GM19372 (cell line): ENCODE results near the gene SPECC1.

ENCODE experiments used
- ATAC-seq: cut with Tn5 transposase; IDR thresholded peaks from one replicate; pipeline ENCODE4 v1.9.1; 2021; ENCODE audit warnings: mild to moderate bottlenecking, low read depth, moderate library complexity; ENCODE audit not compliant: unreplicated experiment

The SPECC1 gene

DNA sequence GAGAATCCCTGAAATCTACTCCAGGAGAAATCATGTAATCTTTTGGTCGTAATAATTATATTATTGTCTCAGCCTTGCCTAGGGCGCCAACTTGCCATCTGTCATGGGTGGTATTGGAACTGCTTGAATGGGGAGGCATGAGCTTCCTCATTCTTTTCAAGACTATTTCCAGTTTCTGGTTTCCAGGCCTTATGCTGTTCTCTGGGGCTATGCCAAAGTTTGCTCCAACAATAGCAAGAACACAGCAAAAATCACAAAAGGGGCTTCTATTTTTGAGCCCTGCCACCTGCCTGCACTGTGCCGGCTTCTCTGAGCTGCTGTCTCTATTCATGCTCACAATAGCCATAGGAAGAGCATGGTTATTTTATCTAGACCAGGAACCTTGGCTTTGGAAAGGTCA, 111.7 kb downstream of the SPECC1 start:
- ATAC-seq = no peak

DNA sequence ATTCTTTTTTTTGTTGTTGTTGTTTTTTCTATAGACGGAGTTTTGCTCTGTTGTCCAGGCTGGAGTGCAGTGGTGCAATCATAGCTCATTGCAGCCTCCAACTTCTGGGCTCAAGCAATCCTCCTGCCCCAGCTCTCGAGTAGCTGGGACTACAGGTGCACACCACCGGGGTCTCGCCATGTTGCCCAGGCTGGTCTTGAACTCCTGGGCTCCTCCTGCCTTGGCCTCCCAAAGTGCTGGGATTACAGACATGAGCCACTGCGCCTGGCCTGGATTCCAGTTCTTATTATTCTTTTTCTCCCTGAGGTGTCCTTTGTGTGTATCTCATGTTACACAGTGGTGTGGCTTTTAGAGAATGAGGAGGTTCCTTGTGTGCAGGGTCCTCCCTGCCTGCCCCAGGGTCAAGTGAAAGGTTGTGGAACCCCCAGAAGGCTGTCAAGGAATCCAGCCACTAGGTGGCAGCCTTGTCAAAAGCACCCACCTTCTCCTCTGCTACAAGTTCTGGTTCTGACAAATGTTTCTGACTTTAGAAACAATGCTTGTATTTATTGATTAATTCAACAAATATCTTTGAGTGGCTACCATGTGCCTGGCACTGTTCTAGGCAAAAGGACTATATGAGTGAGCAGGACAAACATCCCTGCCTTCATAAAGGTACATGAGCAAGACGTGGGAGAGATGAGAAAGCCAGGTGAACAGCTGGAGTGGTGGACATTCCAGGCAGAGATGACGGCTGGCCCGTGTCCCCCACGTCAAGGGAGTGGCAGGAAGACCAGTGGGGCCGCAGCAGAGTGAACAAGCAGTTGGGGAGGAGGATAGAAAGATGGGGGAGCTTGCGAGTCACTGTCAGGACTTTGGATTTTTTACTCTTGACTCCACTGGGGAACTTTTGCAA, 112.4 kb downstream of the SPECC1 start:
- no peak for ATAC-seq

DNA sequence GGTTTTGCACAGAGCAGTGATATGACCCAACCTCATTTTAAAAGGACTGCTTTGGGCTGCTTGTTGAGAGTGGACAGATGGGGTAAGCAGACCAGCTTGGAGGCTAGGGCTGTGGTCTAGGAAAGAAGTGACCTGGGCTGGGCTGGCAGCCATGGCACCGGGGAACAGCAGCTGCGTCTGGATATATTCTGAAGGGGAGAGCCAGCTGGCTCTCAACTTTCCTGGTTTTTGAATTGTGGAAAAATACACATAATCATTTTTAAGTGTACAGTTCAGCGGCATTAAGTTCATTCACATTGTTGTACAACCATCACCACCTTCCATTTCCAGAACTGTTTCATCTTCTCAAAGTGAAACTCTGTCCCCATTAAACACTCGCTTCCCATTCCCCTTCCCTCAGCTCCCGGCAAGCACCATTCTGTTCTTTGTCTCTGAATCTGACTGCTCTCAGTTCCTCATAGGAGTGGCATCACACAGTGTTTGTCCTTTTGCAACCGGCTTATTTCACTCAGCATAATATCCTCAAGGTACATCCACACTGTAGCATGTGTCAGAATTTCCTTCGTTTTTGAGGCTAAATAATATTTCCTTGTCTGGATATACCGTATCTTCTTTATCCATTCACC, 113.2 kb downstream of the SPECC1 start:
- no peak for ATAC-seq

DNA sequence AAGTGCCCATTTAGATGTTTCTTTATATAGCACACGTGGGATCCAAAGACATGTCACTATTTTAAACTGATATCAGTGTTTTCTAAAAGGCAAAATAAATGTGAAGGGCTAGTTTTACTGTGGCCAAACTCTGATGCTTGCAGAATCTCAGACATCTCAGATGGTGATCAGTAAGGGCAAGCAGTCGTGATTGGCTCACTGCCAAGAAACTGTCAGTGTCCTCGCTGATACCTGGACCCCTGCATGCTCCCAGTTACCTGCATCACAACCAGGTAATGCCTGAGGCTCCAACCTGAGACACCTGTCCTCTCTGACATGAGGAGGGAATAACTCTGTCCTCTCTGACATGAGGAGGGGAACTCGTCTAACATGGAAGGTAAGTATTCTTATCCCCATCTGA, 114.0 kb downstream of the SPECC1 start:
- ATAC-seq = no peak

DNA sequence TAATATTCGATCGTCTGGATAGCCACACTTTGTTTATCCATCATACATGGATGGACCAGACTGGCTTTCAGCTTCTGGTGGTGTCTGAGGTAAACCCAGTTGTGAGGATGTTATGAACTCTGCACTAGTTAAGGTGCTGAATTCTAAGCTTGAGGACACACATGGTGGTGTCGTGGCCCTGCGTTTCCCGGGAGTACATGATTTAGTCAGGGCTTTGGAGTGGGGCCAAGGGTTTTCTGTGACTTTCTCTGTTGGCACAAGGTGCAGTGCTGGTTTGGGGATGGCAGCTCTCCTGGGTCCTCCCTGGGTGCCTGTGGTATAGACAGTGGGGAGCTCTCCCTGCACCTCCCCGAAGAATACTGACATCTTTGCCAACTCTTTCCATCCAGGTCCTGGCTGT, 116.6 kb downstream of the SPECC1 start:
- ATAC-seq = no peak

DNA sequence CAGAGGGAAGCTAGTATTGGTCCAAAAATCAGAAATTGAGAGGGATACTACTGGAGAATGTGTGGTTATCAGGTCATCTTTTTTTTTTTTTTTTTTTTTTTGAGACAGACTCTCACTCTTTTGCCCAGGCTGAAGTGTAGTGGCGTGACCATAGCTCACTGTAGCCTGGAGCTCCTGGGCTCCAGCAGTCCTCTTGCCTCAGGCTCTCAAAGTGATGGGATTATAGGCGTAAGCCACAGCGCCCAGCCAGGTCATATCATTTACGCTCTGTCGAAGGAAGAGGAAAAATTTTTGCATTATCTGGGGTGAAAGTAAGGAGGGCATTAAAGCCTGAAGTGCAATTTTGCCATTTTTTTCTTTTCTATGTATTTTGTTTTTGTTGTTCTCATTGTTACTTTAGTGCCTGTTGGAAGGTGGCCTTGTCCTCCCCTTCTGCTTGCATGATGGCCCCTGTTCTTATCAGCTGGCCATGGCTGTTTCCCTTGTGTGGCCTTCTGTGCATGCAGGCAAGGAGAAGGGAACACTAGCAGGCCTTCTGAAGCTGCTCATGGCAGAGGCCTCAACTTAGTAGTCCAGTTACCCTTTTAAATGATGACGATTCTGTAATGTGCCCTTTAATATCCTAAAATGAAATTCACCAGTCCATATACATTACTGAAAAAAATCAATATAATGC, 118.3 kb downstream of the SPECC1 start:
- no peak for ATAC-seq

DNA sequence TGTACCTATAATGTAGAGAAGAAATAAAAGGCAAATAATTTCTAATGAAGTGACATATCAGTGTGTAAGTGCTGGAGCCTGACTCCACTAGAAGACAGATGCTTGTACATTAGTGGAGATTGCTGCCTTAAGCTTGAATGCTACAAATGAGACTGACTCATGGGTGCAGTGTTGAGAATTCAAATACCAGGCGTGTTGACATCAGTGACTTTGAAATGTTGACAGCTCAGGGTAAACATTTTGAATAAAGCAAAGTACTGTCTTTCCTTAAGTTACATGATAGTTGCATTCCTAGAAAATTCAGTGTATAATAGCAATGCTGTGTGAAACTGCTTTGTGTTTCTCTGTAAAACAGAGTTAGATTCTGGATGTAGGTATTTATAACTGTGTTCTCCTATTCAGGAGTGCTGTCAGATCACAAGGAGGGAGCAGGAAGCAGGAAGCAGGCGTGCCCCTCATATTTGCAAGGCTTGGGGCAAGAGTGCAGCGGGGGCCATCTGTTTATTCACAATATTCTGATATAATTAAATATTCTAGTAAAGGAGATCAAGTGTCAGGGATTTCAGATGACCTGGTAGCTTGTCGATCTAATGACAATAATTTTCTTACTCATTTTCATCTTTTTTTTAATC, 119.0 kb downstream of the SPECC1 start:
- ATAC-seq = no peak

DNA sequence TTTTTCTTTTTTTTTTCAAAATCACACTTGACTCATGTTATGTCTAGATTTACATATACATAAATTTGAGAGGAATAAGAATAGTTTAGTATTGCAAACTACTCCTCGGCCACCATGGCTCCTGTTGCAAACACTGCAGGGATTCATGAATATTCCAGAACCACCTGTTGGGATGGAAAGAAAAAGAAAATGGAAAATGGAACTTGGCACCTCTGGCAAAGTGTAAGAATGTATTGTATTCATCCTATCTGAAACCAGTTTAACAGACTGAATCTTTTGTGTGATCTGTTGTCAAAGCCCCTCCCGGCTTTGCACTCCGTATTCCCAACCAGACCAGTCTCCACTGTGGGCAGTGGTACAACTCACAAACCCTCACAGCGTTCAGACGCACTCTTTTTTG, 124.4 kb downstream of the SPECC1 start:
- ATAC-seq = no peak

DNA sequence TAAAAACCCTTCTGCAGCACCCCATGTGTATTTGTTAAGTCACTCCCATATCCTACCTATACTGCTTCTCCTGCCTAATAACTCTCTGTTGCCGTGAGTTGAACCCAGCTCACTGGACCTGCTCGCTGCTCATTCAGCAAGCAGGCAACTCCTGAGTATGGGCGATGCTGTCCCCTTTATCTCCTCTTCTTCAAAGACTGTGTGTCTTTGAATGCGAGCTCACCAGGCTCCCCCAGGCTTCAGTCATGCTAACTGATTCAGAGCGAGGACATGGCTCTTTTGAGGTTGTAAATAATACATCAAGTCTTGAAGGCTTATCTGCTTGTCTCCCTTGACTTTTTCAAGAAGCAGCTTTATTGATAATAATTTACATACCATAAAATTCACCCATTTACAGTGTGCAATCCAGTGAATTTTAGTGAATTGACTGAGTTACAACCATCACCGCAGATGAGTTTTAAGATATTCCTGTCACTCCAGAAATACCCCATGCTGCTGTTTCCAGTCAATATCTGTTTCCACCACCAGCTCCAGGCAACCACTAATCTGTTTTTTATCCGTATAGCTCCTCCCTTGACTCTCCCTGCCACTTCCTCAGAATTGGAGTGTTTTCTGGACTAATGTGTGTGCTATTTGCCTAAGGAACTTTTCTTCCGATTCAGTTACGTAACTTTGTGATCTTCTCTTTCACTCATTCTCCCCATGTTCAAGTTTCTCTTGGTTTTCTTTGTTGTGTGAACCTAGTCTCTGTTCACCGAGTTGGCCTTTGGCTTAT, 132.2 kb downstream of the SPECC1 start:
- no peak for ATAC-seq

DNA sequence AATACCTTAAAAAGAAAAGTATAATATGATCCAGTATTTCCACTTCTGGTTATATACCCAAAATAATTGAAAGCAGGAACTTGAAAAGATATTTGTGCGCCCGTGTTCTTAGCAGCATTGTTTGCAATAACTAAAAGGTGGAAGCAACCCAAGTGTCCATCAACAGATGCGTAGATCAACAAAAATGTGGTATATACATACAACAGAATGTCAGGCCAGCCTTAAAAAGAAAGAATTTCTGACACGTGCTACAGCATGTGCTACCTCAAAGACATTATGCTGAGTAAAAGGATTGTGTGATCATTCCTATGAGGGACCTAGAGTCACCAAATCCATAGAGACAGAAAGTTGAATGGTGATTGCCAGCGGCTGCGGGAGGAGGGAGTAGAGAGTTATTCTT, 133.1 kb downstream of the SPECC1 start:
- ATAC-seq = no peak

DNA sequence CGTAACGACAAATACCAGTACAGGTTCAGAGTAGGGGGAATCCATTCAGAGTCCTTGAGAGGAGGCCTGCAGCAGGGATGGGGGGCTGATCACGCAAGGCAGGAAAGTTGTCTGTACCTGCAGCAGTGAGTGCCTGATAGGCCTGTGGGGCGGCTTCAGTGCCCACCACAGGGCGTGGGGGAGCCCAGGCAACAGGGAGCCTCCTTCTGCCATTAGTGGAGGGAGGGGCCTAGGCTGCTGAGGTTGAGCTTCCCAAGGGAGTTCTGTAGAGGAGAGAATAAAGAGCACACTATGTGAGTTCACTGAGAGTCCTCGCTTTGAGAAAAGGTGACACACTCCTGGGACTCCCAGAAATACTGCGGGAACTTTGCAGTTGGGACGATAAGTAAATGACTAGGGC, 134.6 kb downstream of the SPECC1 start:
- ATAC-seq = no peak

DNA sequence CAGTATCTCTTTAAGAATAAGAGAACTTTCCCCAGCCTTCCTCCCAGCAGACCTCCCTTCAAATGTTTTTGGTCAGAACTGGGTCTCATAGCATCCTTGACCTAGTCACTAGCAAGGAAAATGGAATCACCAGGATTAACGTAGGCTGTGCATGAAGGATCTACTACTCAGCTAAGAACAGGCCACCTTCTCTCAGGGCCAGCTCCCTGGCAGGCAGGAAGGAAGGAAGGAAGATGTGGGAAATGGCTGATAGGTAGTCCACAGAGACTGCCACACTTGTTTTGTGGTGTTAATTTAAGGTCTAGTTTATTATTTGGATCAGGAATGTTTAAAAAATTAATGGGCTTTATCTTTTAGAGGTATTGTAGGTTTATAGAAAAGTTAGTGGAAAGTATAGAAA, 136.4 kb downstream of the SPECC1 start:
- no peak for ATAC-seq

DNA sequence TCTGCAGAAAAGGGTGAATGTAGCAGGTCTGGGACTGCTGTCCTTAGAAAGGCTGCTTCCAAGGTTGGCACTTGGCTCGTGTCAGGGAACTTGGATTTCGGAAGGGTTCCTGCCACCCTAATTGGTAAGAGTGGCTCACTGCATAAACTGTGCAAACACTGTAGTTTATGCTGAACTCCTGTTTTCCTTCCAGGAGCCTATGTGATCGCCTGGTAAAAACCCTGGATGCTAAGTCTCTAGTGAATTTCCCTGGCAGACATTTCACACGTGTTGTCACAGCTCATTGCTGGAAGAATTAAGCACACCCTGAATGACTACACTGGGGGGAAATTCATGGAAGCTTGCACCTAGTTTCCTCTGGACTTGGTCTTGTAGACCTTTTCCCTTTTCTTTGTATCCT, 140.1 kb downstream of the SPECC1 start:
- ATAC-seq = no peak

DNA sequence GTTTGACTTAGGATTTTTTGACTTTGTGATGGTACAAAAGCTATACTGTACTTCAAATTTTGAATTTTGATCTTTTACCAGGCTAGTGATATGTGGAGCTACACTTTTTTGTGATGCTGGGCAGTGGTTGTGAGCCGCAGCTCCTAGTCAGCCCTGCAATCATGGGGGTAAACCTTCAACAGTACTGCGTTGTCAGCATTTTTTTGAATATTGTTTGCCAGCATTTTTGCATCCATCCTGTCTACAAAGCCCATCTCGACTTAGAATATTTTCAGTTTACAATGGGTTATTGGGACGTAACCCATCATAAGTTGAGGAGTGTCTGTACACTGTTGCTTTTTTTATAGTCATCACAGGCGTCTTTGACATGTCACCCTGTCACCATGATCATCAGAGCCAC, 142.0 kb downstream of the SPECC1 start:
- ATAC-seq = no peak

DNA sequence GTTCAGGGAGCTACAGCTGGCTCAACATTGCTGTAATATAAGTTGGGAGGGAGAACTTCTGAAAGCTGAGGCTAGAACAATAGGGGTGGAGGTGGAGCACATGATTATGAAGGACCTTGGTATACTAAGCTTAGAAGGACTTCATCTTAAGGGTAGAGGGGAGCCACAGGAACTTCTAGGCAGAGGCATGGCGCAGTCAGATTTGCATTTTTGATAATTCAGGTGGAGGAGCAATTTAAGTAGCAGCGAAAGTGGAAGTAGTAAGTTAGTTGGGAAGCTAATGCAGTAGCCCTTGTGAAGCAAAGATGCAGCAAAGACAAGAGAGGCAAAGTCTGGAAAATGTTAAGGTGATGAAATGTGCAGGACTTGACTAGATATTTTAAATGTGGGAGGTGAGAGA, 144.1 kb downstream of the SPECC1 start:
- no peak for ATAC-seq

DNA sequence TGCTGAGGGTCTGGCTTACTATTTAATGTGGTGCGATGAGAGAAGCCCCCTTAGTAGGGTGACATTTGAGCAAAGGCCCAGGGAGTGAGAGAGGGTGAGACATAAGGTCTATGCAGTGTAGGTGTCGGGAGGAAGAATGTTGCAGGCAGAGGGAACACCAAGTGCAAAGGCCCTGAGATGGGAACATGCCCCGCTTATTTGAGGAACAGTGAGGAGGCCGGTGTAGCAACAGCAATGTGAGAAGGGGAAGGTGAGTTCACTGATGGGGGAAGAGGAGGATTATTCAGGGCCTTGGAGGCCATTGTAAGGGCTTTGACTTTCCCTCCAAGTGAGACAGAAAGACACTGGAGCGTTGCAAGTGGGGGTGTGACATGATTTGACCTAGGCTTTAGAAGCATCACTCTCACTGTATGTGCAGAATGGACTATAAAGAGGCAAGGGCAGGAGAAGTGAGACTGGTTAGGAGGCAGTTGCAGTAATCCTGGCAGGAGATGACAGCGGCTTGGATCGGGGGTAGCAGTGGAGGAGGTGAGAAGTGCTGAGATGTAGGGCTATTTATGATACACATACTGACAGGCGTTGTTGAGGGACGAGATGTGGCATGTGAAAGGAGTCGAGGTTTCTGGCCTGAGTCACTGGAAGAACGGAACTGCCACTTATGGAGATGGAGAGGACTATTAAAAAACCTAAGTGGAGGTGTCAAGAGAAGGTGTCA, 145.3 kb downstream of the SPECC1 start:
- no peak for ATAC-seq

DNA sequence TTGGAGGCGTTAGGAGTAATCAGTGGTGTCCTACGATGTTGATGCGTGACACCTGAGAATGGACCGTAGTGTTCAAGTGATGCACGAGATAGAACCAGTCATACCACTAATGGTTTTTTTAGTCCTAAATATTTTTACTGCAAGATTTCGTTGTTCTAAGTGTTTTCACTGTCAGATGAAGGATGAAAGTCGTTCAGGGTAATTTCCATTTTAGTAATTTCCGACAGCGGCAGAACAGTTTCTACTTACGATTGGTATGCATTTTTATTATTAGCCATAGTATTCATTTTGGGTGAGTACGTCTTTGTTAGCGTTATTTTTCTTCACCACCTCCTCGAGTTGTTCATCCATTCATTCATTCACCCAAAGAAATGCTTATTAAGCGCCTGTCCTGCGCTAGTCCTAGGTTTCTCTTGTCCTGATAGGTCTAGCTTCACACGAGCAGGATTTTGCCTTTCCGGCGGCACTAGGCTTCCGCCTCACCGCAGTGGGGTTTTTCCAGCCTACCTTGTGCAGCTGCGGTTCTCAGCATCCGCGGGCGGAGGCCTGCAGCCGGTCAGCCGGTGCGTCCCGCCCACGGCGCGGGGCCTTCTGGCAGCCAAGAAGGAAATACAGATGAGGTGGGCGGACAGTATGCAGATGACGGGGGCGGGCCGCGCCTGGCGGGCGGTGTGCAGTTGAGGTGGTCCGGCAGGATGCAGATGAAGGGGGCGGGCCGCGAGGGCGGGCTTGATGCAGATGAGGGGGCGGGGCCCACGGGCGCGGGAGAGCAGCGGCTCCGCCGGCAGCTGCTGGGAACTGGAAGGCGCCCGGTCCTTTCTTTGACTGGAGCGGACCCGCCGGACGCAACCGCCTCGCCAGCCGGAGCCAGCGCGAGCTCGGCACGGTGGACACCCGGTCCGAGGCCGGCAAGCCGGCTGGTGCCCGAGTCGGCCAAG, 146.4 kb downstream of the SPECC1 start:
- peak; percentile 90 for ATAC-seq

DNA sequence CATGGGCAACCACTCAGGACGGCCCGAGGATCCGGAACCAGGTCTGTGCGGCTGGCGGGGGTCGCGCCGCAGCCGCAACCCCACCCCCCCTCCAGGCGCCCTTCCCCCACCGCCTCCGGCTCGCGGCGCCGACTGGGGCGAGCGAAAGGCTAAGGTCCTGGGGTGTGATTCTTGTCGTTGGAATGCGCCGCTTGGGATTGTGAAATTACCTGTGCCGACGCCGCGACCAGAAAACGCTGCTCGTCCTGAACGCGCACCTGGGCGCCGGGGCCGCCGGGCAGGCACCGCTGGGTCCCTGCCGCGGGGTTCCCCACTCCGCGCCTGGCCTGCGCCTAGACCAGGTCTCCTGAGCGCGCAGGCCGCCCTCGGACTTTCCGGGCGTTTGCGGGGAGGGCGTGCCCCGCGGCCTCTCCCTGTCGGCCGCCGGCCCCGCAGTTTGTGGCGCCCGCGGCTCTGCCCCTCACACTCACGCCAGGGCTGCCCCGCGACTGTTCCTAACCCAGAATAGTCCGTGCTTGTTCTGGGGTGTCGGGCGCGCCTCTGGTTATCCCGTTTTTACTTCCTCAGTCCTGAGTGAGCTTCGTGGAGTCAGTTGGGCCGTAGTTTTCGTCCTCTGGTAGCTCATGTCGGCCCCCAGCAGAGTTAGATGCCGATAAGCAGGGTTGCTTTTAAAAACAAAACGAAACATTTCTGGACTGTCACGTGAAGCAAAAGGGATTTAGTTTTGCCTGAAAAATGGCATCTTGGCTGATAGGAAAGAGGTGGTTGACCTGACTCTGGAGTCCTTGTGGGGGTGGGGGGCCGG, 147.2 kb downstream of the SPECC1 start:
- ATAC-seq = peak; percentile 28
